ENCODE measurements around the gene XYLT1.
"Not testable (repeated sequence)": the region's sequence is repeated elsewhere in the genome, so short reads cannot be mapped to it uniquely, and the experiment has no call there.

Gene XYLT1

DNA sequence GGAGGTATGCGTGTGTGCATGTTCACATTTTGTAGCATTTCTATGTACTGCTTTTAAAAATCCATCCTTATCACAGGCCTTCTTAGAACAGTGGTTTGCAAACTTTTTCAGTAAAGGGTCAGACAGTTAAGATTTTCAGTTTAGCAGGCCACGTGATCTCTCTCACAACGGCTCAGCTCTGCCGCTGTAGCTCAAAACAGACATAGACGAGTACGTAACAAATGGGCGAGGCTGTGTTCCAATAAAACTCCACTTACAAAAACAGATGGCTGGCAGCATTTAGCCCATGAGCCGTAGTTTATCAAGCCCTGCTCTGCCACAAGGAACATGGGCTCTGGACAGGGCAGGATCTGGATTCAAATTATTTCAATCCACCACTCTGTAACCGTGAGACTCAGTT is 141.8 kb downstream of the XYLT1 start:
- DNase-seq: no peak

- DNase-seq: no peak
Observed at GRCh38 chr16:17327664-17328335, 143.0 kb downstream of the XYLT1 start.

DNA sequence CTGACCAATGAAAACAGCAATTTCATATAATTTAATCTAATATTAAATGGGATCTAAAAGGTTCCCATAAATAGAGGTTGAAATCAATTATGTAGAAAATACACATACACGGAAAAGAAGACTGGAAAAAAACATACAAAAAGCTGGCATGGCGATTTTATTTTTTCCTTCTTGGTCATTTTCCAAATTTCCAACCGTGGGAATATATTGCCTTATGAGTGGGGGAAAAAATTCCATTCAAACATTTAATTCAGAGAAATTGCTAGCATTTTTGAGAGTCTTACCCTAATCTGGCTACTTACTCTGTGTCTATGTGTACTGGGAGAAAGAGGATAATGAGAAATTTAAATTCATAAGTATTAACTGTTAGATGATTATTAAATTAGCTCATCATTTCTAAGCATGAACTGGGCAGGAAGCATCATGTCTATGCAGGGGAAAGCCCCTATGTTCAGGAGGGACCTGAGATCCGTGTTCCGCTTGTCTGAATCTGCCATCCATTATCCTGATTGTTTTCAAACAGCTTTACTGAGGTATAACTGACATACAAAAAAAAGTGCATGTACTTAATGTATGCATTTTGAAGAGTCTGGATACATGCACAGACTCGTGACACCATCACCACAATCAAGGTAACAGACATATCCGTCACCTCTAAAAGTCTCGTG is 145.2 kb downstream of the XYLT1 start:
- DNase-seq: no peak

GRCh38 chr16:17324451-17324850 is 146.3 kb downstream of the XYLT1 start:
- no peak for DNase-seq

GRCh38 chr16:17323171-17323570 is 147.6 kb downstream of the XYLT1 start:
- no peak for DNase-seq

GRCh38 chr16:17321824-17322223 is 148.9 kb downstream of the XYLT1 start:
- no peak for DNase-seq

GRCh38 chr16:17320009-17320408 is 150.8 kb downstream of the XYLT1 start:
- no peak for DNase-seq

DNA sequence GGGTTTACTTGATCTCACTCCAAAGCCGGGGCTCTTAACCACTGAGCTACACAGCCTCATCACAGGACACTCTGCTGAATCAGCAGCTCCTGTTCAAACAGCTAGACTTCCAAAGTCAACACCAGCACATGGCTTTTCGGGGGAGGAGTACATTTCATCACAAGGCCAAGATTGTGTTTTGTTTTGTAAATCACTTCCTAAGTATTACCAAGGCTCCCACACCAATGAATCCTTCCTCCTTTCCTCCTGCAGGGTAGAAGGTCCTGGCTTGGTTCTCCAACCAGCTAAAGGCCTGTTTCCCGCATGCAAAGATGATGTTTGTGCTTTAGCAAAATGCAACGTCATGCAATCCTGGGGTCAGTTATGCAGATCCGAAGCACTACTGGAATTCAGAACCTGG is 152.5 kb downstream of the XYLT1 start:
- no peak for DNase-seq

DNA sequence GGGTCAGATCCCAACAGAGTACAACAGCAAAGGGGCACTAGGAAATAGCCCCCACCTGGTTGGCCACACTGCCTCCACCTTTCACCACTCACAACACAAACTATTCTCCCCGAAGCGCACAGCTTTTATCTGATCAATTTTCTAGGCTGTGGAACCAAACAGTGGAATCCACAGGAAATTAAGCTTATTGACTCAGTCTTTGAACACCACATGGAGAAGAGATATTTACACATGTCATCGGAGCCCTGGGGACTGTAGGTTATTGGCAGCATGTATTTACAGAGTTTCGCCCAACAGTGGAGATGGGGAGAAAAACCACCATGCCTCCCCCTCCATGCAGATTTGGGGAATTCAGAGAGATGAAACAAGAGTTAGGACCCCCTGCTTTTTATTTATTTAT is 154.8 kb downstream of the XYLT1 start:
- DNase-seq: no peak

GRCh38 chr16:17313793-17314547 is 156.8 kb downstream of the XYLT1 start:
- no peak for DNase-seq

- DNase-seq: no peak
Observed at GRCh38 chr16:17313085-17313611, 157.6 kb downstream of the XYLT1 start.

GRCh38 chr16:17312094-17312710 is 158.6 kb downstream of the XYLT1 start:
- no peak for DNase-seq

GRCh38 chr16:17311333-17312093 is 159.2 kb downstream of the XYLT1 start:
- no peak for DNase-seq

DNA sequence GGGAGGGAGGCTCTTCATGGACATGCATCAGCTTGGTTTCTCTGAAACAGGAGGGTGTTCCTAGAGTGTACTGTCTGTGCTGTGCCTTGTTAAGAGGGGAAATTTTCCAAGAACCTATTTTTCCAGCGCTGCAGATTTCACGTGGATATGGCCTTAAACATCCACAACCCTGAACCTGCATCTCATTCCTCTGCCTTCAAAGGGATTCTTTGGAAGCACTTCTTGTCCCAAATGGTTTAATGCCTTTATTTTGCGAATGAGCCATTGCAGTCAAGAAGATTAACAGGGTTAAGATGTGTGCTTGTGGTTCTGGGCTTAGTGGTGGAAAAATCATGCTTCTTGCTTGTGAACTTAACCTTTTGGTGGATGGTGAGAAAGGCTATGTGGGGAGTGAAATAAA is 161.2 kb downstream of the XYLT1 start:
- no peak for DNase-seq

- DNase-seq: no peak
Observed at GRCh38 chr16:17308186-17308585, 162.6 kb downstream of the XYLT1 start.

- DNase-seq: no peak
Observed at GRCh38 chr16:17307504-17307903, 163.3 kb downstream of the XYLT1 start.

DNA sequence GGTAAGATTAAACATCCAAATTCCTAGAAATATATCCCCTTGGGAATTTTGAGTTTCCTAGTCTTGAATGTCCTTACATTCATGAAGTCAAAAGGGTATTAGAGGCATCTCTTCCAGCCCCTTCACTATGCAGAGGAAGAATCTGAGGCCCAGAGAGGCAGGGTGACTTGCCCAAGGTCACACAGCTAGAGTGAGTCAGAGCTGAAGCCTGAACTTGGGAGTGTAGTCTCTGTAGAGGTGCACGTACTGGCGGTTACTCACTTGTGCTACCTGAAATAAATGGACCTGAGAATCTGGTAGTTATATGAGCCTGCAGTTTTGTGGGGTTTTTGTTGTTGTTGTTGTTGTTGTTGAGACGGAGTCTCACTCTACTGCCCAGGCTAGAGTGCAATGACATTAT is 164.0 kb downstream of the XYLT1 start:
- no peak for DNase-seq

DNA sequence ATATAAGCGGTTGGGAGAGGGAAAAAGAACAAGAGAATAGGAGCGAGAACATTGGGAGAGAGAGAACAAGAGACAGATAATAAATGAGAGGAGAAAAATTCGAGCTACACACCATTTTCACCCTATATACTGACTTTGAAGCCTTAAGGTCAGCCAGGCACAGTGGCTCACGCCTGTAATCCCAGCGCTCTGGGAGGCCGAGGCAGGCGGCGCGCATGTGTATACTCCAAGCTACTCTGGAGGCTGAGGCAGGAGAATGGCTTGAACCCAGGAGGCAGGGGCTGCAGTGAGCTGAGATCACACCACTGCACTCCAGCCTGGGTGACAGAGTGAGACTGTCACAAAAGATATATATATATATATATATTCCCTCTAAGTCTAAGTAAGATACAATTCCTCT is 164.5 kb downstream of the XYLT1 start:
- DNase-seq: not testable (repeated sequence)

DNA sequence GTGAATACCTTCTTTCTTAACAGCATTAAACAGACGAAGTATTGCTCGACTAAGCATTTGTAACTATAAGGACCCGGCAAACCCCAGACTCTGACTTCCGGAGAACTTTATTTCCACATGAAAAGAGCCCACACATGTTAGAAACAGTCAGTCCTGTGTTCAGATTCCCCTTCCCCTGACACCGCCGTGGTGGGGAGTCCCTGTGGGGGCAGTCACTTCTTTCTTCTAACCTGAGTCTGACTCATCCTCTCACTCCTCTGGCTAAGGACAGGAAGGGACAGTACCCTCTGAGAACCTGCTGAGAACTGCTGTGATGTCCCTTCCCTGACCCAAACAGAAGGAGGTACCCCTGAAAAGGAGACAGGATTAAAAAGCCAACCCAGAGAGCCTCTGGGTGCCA is 165.1 kb downstream of the XYLT1 start:
- DNase-seq: no peak

- DNase-seq: no peak
Observed at GRCh38 chr16:17304491-17305119, 166.2 kb downstream of the XYLT1 start.

DNA sequence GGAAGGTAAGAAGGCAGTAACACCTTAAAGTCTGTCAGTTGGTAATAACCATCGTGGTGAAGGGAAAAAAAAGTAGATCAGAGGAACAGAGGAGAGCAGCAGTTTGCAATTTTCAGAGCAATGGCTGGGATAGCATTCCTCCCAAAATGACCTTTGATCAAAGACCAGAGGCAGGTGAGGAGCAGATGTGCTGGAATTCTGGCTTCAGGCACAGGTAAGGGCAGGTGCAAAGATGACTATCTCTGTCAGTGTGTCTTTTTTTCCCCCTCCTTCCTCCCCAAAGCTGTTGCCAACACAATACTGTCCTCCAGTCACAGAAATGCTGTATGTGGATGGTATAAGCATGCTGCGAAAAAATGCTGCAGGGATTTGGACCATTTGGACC is 166.7 kb downstream of the XYLT1 start:
- no peak for DNase-seq

DNA sequence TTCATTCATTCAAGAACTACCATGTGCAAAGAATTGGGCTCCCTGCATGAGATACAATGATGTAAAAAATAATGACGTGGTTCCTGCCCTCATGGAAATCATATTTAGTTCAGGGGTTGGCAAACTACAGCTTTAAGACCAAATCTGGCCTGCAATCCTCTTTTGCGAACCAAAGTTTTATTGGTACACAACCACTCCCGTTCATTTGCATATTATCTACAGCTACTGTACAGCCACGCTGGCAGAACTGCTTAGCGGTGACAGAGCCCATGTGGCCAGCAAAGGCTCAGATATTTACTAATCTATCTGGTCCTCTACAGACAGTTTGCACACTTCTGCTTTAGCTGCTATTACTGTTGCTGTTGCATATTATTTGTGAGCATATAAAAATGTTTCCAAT is 167.7 kb downstream of the XYLT1 start:
- no peak for DNase-seq

Data from EL (cell line).